DND-41 (cell line): ENCODE measurements around the gene ABCC9.

Source experiments
- EZH2 ChIP-seq: IDR thresholded peaks from 3 replicates; pipeline ENCODE4 v1.6.1; 2012; ENCODE audit warnings: borderline replicate concordance, low read depth, mild to moderate bottlenecking, moderate library complexity, low read length, inconsistent platforms; ENCODE audit not compliant: severe bottlenecking
- TF ChIP-seq, protein P1 (sequence below): IDR thresholded peaks from 2 replicates; pipeline ENCODE4 v1.5.1; 2012; ENCODE audit warnings: borderline replicate concordance, low read length, moderate library complexity, mild to moderate bottlenecking; ENCODE audit not compliant: poor library complexity, severe bottlenecking; ENCODE audit errors: extremely low read depth

- TF ChIP-seq, protein P1, sequence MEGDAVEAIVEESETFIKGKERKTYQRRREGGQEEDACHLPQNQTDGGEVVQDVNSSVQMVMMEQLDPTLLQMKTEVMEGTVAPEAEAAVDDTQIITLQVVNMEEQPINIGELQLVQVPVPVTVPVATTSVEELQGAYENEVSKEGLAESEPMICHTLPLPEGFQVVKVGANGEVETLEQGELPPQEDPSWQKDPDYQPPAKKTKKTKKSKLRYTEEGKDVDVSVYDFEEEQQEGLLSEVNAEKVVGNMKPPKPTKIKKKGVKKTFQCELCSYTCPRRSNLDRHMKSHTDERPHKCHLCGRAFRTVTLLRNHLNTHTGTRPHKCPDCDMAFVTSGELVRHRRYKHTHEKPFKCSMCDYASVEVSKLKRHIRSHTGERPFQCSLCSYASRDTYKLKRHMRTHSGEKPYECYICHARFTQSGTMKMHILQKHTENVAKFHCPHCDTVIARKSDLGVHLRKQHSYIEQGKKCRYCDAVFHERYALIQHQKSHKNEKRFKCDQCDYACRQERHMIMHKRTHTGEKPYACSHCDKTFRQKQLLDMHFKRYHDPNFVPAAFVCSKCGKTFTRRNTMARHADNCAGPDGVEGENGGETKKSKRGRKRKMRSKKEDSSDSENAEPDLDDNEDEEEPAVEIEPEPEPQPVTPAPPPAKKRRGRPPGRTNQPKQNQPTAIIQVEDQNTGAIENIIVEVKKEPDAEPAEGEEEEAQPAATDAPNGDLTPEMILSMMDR, result no peak
- no peak for TF ChIP-seq EZH2
Measured at GRCh38 chr12:21800011-21800410, 141.2 kb downstream of the ABCC9 start.
